HG03558 (cell line): ENCODE measurements around the gene CEP290.
A peak's percentile ranks its signal among the peaks of the same experiment; 100 is the strongest.

Experiments used
- ATAC-seq: cut with Tn5 transposase; IDR thresholded peaks from one replicate; pipeline ENCODE4 v1.9.1; 2021; ENCODE audit warnings: moderate number of reproducible peaks; ENCODE audit not compliant: unreplicated experiment; ENCODE audit errors: extremely low read depth

CEP290 gene, protein sequence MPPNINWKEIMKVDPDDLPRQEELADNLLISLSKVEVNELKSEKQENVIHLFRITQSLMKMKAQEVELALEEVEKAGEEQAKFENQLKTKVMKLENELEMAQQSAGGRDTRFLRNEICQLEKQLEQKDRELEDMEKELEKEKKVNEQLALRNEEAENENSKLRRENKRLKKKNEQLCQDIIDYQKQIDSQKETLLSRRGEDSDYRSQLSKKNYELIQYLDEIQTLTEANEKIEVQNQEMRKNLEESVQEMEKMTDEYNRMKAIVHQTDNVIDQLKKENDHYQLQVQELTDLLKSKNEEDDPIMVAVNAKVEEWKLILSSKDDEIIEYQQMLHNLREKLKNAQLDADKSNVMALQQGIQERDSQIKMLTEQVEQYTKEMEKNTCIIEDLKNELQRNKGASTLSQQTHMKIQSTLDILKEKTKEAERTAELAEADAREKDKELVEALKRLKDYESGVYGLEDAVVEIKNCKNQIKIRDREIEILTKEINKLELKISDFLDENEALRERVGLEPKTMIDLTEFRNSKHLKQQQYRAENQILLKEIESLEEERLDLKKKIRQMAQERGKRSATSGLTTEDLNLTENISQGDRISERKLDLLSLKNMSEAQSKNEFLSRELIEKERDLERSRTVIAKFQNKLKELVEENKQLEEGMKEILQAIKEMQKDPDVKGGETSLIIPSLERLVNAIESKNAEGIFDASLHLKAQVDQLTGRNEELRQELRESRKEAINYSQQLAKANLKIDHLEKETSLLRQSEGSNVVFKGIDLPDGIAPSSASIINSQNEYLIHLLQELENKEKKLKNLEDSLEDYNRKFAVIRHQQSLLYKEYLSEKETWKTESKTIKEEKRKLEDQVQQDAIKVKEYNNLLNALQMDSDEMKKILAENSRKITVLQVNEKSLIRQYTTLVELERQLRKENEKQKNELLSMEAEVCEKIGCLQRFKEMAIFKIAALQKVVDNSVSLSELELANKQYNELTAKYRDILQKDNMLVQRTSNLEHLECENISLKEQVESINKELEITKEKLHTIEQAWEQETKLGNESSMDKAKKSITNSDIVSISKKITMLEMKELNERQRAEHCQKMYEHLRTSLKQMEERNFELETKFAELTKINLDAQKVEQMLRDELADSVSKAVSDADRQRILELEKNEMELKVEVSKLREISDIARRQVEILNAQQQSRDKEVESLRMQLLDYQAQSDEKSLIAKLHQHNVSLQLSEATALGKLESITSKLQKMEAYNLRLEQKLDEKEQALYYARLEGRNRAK (N-terminal part only)

DNA sequence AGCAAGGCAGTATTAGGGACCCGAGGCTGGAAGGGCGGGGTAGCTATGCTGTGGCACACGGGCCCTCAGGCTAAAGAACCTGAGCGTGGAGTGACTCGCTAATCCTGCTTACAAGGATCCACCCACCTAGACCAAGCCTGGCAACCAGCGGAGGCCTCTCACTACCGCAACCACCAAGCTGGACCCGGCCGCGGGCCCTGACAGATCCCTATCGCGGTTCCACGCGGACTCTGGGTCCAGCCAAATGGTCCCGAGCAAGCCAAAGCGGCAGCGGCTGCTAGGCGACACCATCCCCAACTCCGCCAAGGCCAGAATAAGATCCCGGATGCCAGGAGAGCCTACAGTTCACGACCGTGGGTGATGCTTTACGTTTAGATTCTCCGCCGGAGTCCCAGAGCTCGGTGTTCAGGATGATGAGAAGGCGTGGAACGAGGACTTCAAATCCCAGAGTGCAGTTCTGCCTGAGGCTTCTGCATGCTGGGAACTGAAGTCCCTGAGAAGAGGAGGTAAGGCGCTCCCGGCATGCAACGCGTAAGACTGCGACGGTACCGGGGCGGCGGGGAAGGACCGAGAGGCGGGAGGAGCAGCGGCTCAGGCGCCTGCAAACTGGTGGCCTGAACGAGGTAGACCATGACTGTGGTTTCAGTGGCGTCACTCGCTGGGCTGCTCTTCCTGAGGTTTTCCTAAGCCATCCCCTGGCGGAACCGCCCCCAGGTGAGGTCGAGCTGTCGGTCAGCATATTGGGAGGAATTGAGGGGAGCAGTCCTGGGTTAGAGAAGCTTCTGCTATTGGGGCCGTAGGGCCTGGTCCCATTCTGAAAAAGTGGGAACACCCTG is at the start of gene CEP290, which contains the start of gene TMTC3:
TSS of gene CEP290 (minus strand) at position 315 of the 836 bp plus-strand sequence. CDS start 781 bp downstream, outside the sequence.
TSS of gene TMTC3 (plus strand) at position 534 of the 836 bp plus-strand sequence. CDS start 6,009 bp downstream, outside the sequence.
- peak; percentile 93 for ATAC-seq

DNA sequence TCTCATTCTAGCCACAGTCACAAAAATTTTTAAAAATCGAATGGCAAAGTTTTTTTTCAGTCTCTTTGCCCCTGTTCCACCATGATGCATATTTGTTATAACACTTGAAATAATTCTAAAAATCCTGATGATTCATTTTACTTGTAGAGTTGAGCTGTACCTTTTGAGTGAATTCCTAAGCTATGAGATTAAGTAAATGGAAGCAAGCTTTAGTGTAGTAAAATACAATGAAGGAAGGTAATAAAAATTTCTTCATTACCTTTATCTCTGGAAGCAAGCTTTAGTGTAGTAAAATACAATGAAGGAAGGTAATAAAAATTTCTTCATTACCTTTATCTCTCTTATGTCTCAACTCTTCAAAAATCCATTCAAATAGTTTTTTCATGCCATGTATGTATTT is 46.3 kb upstream of the CEP290 start:
- no peak for ATAC-seq

DNA sequence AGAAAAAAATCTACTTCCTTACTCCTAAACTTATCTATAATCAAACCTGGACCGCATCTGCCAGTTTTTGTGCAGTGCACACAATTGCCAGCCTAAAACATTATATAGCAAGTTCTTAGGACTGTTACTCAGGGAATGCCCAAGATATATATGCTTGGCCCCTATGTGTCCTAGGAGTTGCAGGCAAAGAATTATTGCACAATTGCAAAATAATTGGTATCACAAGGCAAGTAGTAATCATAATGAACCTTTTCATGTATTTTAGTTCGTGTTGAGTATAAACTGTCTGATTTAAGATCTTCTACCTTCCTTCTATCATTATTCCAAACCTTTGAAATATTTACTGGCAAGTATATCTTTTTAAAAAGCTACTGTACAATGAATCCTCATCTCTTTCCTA is 45.7 kb upstream of the CEP290 start:
- no peak for ATAC-seq

DNA sequence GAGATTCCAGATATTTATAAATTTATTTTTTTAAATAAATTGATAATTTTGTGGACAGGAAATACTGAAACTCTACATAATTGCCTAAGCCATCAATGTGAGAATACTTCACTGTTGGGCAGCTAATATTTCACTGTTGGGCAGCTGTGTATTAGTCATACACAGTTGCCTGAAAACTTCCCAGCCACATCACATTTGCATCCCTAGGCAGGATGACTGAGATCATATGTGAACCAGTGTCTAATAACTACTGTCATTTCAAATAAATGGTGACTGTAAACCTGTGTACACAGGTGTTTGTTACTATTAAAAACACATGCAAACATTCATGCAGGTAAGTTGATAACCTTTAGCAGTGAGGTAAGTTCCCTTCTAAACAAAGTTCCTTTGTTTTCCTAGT is 44.1 kb upstream of the CEP290 start:
- peak; percentile 97 for ATAC-seq

DNA sequence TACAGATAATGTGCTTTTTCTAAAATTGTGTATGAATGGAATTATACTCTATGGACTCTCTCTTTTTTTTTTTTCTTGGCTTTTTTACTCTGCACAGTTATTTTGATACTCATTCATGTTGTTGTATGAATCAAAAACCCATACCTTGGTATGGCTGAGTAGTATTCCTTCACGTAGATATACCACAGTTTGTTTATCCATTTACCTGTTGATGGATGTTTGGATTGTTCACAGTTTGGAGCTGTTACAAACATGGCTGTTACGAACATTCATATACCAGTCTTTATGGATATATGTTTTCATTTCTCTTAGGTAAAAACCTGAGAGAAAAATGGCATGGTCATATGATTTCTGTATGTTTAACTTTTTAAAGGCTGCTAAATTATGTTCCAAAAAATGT is 43.4 kb upstream of the CEP290 start:
- no peak for ATAC-seq

DNA sequence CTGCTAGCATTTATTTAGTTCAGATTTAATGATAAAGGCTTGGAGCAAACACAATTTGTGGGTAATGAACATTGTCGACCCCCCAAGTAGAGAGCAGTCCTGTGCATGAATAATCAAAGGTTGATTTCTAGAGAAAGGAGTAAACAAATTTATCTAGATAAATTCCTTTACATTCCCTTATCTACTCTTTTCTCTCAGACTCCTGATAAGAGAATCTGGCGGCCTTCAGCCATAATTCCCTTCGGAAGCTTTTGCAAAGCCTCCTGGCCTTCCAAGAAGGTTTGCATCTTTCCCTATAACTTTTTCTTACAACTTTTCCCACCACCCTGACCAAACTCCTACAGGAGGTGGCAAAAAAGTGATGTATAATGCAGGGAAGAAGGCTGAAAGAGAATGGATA is 42.3 kb upstream of the CEP290 start:
- ATAC-seq, result no peak

DNA sequence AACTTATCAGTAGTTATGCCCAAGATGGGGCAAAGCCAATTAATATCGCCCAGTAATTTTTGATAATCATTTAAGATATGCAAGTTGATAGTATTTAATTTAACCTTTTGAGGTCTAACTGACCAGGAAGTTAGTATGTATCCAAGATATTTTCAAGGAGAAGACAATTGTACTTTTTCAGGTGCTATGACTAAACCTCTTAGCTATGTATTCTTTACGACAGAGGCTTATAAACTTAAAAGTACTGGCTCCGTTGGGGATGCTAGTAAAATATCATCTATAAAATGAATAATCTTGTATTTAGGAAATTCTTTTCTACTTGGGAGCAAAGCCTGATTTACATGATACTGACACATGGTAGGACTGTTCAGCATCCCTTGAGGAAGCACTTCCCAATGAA is 40.5 kb upstream of the CEP290 start:
- no peak for ATAC-seq

DNA sequence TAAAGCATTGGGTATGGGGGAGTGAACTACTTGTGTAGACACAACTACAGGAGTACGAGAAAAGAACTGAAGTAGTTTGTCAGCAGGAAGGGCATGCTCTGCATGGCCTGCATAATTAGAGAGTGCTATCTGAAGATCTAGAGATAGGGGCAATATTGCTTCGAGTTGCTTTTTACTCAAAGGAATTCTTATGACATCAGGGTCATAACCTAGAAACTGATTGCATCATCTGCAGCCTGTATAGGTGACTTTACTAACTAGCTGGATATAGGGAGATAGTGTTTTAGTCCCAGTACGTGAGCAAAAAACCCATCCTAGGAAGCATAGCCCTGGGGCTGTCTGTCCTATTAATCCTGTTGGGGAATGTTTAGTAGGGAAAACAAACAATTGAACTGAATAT is 40.0 kb upstream of the CEP290 start:
- ATAC-seq, result no peak

DNA sequence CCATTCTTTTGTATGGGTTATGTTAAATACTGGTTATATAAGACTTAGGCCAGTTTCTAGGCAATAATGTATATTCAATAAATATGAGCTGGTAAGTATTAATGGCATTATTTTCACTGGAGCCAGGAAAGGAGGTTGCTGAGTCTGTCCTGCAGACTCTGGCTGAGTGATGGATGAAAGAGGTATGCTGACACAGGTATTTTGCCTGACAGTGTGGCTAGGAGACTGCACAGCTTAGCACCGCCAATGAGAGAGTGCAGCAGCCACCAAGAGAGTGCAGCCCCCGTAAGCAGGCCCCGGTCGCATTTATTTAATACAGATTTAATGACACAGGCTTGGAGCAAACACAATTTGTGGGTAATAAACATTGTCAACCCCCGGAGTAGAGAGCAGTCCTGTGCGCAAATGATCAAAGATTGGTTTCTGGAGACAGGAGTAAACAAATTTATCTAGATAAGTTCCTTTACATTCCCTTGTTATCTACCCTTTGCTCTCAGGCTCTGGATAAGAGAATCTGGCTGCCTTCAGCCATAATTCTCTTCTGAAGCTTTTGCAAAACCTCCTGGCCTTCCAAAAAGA is 37.6 kb upstream of the CEP290 start:
- ATAC-seq, result no peak

DNA sequence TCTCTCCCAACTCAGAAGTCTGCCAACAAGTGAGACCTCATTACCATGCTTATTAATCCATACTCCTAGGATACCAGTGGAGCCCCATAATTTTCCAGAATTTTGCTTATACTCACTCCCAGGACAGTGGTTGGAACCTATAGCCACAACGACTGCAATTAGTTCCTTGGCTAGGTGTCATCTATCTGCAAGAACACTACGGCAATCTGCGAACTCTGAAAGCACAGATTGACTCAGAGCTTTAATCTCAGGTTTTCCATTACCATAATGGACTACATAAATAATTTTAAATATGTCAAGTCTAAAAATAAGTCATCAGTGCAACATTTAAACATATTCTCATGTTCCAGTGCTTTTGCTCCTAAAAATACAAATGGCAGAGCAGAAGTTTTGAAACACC is 33.7 kb upstream of the CEP290 start:
- ATAC-seq, result no peak

DNA sequence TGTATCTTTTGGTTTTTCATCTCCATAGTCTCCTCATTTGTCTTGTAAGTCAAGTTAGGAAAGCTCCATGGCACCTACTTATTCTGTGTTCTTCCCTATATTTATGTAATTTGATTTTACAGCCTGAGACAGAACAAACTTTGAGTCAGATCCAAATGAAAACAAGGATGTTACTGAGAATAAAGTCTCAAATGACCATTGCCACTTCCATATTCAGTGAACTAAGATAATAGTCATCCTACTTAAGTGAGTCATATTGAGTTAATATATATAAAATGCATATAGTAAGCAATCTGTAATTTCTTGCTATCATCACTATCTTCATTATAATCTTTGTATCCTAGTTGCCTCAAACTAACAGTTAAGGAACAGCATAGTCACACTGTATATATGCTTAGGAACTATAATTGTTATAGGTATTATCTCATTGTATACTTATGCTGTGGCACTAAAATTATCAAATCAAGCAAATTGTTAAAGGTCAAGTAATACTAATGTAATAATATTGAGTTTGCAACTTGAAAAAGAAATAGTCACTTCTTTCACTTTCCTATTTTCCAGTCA is 31.0 kb upstream of the CEP290 start:
- no peak for ATAC-seq

DNA sequence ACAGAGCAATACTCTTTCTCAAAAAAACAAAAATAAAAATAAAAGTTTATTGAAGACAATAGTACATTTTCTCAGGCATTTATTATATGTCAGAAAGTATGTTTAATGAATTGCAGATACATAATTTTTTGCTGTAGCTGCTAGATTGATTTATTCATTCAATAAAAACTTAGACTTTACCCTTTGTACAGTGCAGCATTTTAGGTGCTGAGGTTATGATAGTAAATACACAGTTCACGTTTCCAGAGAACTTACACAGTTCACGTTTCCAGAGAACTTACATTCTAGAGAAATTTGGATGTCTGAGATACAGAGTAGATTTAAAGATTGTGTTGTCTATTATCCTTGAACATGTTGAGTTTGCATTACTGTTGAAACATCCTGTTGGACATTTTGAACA is 25.5 kb upstream of the CEP290 start:
- no peak for ATAC-seq

DNA sequence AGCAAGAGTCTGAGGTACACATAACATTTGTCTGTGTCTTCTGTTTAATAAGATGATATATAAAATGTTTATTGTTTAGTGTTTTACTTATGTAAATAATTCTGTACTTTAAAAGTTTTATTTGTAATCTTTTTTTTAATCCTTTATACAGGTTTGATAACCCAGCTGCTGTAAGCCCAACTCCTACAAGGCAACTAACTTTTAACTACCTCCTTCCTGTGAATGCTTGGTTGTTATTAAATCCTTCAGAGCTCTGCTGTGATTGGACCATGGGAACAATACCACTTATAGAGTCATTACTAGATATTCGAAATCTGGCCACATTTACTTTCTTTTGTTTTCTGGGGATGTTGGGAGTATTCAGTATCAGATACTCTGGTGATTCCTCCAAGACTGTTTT is 24.3 kb upstream of the CEP290 start:
- no peak for ATAC-seq

DNA sequence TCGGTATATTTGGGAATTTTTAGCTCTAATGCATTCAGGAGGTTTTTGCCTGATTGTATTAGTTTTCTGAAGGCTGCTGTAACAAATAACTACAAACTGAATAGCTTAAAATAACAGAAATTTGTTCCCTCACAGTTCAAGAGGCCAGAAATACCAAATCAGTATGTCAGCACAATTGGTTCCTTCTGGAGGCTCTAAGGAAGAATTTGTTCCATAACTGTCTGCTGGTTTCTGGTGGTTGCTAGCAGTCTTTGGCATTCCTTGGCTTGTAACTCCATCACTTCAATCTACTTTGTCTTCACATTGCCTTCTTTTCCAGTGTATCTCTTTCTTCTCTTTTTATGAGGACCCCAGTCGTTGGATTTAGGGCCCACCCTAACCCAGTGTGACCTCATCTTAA is 21.5 kb upstream of the CEP290 start:
- no peak for ATAC-seq

DNA sequence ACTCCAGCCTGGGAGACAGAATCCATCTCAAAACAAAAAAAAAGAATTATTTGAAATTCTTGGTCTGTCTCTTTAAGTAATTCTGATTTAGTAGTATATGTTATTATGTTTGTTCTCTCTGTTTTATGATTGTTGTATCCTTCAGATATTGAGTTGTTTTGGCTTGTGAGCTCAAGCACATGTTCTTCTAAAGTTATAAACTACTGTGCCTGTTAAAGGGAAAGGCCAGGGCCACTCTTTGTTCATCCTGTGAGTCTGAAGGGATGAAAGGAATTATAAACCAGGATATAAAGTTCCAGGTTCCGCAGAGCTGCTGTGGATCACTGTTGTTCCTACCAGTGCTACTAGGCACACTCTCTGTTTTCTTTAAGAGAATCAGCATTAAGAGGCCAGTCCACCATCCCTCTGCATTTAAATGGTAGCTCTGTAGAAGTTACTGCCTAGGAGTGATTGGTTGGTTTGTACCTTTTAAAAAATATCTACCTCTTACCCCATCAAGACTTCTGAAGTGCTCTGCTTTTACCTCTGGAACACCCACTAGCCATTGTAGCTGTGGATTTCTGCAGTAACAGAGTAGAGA is 14.3 kb upstream of the CEP290 start:
- ATAC-seq, result no peak

DNA sequence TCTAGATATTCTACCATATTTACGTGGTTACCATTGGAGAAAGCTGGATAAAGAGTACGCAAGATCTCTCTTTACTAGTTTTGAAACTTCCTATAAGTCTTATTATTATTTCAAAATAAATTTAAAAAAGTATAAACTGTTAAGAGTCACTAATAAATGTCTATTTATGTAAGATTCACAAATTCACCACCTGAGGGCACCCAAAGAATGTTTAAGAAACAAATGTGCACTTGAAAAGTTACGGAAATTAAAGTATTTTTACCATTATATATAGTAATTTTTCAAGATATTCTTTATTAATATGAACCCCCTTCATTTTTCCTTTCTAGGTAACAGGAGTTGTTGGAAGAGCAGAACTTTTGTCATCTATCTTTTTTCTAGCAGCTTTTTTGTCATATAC is 12.1 kb upstream of the CEP290 start:
- ATAC-seq, result no peak

DNA sequence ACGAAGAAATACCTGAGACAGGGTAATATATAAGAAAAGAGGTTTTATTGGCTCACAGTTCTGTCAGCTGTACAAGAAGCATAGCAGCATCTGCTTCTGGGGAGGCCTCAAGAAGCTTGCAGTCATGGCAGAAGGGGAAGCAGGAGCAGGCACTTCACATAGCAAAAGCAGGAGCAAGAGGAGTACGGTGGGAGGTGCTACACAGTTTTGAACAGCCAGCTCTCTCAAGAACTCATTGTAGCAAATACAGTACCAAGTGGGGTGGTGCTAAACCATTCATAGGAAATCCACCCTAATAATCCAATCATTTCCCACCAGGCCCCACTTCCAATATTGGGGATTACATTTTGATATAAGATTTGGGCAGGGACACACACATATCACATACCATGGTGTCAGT is 8.2 kb upstream of the CEP290 start:
- ATAC-seq, result no peak
